Measurements from ENCODE around the gene RHOC.

Gene RHOC

GRCh38 chr1:112666946-112667345 lies 40.0 kb downstream of the RHOC start:
- TF ChIP-seq, protein P1, sequence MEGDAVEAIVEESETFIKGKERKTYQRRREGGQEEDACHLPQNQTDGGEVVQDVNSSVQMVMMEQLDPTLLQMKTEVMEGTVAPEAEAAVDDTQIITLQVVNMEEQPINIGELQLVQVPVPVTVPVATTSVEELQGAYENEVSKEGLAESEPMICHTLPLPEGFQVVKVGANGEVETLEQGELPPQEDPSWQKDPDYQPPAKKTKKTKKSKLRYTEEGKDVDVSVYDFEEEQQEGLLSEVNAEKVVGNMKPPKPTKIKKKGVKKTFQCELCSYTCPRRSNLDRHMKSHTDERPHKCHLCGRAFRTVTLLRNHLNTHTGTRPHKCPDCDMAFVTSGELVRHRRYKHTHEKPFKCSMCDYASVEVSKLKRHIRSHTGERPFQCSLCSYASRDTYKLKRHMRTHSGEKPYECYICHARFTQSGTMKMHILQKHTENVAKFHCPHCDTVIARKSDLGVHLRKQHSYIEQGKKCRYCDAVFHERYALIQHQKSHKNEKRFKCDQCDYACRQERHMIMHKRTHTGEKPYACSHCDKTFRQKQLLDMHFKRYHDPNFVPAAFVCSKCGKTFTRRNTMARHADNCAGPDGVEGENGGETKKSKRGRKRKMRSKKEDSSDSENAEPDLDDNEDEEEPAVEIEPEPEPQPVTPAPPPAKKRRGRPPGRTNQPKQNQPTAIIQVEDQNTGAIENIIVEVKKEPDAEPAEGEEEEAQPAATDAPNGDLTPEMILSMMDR (IDR thresholded peaks at IDR 0.05) = no peak

DNA sequence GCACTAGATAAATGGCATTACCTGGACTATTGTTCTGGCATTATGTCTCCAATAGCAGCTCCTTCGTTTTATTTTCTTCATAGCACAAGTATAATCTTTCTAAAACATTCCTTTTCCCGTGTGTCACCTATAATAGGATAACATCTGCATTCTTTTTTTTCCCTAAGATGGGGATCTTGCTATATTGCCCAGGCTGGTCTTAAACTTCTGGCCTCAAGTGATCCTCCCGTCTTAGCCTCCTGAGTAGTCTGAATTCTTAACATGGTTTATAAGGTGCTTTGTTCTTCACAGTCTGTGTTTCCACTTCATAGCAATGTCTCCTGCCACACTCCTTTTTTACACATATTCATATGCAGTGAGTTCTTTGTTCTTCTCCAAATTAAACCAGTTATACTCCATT lies 41.1 kb downstream of the RHOC start:
- Histone ChIP-seq H3K27me3 (no peaks in the 10 kb centered on the region), H3K27ac (no peak overlapping the region), H3K9me3 (no peaks in the 10 kb centered on the region), H3K4me3 (no peak overlapping the region), H3K4me1 (no peaks in the 10 kb centered on the region), H3K36me3 (peaks cover 47 to 95% (median 74%) of the 10 kb centered on the region in 3 donors)
- TF ChIP-seq, protein P1 (IDR thresholded peaks at IDR 0.05) = no peak
- DNase-seq = no peak
- intact Hi-C loops (cut with DNase I; ENCODE audit: low total_unique reads) = no loop called here

More at GRCh38 chr1:112666946-112667345, 40.0 kb downstream of the RHOC start:
- Histone ChIP-seq H3K27ac (no peak overlapping the region), H3K9me3 (no peaks in the 10 kb centered on the region), H3K36me3 (peaks cover 36 to 95% (median 72%) of the 10 kb centered on the region in 3 donors), H3K27me3 (no peaks in the 10 kb centered on the region), H3K4me1 (no peaks in the 10 kb centered on the region), H3K4me3 (no peak overlapping the region)
- intact Hi-C loops (cut with DNase I; ENCODE audit: low total_unique reads) = no loop called here
- no peak for DNase-seq

DNA sequence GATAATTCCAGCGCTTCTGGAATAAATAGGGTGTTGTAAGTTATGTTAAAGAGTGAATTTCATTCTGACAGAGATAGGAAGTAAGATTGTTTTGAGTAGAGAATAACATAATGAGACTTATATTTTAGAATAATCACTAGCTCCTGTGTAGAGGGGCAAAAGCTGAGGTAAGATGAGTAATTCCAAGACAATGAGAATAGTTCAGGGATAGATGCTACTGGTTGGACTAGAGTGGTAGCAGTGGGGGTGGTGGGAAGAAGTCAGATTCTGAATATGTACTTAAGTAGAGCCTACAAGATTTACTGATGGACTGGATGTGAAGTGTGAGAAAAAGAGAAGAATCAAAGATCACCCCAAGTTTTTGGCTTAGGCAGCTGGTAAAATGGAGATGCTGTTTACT lies 55.7 kb downstream of the RHOC start:
- H3K4me1 ChIP-seq = no peaks in the 10 kb centered on the region
- H3K9me3 ChIP-seq = no peaks in the 10 kb centered on the region
- TF ChIP-seq, protein P1 (IDR thresholded peaks at IDR 0.05) = no peak
- no peak for DNase-seq
- H3K27ac ChIP-seq = no peak overlapping the region
- H3K4me3 ChIP-seq = no peak overlapping the region
- H3K27me3 ChIP-seq = no peaks in the 10 kb centered on the region
- intact Hi-C loops (cut with DNase I; ENCODE audit: low total_unique reads) = no loop called here
- peaks cover 42 to 73% (median 49%) of the 10 kb centered on the region in 3 donors for H3K36me3 ChIP-seq

Measured in tibial artery (tissue), 4 donors.